ENCODE results near the gene UFL1. TPM values are rescaled to one million over a fixed set of nuclear protein-coding genes. Genes with fewer than 3 reads are reported as not detected.
"Not testable (repeated sequence)": the region's sequence is repeated elsewhere in the genome, so short reads cannot be mapped to it uniquely, and the experiment has no call there.

UFL1 gene
- total RNA-seq: 14.4 TPM

DNA sequence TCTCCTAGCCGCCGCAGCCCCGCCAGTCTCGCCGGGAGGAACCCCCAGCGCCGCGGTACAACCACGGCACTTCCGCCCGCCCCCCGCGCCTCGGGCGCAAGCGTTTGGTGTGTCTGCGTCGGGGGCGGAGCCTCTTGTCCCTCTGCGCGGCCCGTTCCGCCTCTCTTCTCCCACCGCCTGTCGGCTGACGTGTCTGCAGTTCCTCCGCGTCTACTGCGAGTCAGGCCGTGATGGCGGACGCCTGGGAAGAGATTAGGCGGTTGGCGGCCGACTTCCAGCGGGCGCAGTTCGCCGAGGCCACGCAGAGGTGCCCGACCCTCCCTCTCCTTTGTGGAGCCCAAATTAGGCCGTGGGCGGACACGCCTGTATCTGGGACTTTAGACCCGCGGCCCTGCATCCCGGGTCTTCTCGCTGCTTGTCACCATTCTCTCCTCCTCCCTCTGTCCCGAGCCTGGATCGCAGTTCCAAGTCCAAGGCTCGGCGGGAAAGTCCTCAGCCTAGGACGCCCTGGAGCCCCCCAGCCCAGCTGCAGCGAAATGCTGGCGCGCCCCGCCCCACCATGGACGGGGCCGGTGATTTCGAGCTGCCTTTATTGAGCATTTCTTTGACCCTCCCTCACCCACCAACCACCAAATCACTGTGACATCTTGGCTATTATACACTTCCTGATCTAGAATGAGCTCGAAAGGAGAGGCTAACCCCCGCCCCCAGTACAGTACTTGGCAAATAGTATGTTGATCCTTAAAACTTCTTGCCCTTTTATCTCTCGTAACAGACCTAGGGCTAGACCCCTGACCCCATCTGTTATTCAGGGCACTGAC, at the start of gene UFL1:
TSS of gene UFL1 (plus strand) at position 163 of the 821 bp plus-strand sequence. CDS start at position 231, 68 bp downstream.
- DNase-seq (ENCODE audit: low spot score) (peak; percentile 95), ATAC-seq (peak; percentile 98)

DNA sequence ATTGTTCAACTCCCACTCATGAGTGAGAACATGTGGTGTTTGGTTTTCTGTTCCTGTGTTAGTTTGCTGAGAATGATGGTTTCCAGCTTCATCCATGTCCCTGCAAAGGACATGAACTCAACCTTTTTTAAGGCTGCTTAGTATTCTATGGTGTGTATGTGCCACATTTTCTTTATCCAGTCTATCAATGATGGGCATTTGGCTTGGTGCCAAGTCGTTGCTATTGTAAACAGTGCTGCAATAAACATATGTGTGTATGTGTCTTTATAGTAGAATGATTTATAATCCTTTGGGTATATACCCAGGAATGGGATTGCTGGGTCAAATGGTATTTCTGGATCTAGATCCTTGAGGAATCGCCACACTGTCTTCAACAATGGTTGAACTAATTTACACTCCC, 49.3 kb upstream of the UFL1 start:
- DNase-seq (ENCODE audit: low spot score); ATAC-seq: not testable (repeated sequence)

DNA sequence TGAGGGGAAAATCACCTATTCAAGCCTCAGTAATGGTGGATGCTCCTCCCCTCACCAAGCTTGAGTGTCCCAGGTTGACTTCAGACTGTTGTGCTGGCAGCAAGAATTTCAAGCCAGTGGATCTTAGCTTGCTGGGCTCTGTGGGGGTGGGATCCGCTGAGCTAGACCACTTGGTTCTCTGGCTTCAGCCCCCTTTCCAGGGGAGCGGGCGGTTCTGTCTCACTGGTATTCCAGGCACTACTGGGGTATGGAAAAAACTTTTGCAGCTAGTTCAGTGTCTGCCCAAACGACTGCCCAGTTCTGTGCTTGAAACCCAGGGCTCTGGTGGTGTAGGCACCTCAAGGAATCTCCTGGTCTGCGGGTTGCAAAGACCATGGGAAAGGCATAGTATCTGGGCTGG, 42.9 kb upstream of the UFL1 start:
- no peak for ATAC-seq
- DNase-seq (ENCODE audit: low spot score): no peak

DNA sequence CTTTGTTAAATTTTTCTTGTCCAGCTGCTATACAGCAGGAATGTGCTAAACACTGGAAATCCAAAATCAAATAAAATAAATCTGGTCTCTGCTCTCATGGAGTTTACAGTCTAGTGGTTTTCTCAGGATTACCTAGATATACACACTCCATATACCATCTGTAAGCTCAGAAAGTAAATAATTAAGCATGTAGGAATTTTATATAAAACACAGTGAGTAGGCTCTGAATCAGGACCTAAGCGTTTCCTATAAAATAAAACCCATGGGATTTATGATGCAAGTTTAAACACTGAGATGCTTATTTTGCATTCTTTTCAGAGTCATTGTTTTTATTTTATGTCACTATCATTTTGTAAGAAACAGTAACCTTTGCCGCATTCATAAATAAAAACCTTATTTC, 29.7 kb upstream of the UFL1 start:
- DNase-seq (ENCODE audit: low spot score): no peak
- ATAC-seq: no peak

DNA sequence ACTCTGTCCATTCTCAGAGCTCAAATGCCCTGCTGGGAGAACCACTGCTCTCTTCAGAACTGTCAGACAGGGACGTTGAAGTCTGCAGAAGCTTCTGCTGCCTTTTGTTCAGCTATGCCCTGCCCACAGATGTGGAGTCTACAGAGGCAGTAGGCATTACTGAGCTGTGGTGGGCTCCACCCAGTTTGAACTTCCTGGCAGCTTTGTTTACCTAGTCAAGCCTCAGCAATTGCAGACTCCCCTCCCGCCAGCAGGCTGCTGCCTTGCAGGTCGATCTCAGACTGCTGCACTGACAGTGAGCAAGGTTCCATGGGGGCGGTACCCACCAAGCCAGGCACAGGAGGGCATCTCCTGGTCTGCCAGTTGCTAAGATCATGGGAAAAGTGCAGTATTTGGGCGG, 21.8 kb upstream of the UFL1 start:
- ATAC-seq: no peak
- no peak for DNase-seq (ENCODE audit: low spot score)

DNA sequence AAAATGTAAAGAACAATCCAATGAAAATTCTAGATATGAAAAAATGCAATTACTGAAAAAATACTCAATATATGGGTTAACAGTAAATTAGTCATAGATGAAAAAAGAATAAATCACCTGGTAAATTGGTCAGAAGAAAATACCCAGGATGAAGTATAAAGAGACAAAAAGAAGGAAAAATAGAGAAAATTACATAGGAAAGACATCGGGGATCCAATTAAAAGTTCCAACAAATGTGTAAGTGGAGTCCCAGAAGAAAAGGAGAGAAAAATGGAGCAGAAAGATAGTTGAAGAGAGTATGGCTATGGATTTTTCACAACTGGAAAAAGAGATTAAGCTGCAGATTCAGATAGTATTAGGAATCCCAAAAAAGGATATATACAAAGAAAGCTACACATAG, 18.7 kb upstream of the UFL1 start:
- DNase-seq (ENCODE audit: low spot score): no peak
- ATAC-seq: no peak

DNA sequence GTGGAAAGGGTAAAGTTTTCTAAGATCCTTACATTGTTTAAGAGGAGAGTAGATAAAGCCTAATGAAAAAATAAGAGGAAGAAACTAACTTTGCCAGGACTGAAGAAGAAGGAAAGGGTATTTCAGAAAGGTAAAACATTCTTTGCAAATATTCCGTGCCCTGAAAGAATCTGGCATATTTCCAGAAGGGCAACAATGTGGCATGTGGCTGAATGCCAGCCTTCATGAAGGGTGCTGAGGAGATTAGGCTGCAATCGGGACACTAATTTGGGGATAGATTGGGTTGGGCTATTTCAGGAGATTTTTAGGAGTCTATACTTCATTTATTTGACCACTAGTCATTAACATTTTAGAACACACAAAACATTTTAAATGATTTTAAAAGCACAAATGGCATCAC, 16.2 kb upstream of the UFL1 start:
- DNase-seq (ENCODE audit: low spot score): no peak
- no peak for ATAC-seq

DNA sequence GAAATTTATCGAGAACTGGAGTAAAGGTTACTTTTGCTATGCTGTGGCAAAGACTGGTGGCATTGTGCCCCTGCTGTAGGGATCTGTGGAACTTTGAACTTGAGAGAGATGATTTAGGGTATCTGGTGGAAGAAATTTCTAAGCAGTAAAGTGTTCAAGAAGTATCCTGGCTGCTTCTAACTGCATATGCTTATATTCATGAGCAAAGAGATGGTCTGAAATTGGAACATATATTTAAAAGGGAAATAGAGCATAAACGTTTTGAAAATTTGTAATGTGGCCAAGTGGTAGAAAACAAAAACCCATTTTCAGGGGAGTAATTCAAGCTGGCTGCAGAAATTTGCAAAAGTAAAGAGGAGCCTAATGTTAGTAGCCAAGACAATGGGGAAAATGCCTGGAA, 12.3 kb upstream of the UFL1 start:
- no peak for ATAC-seq
- no peak for DNase-seq (ENCODE audit: low spot score)

DNA sequence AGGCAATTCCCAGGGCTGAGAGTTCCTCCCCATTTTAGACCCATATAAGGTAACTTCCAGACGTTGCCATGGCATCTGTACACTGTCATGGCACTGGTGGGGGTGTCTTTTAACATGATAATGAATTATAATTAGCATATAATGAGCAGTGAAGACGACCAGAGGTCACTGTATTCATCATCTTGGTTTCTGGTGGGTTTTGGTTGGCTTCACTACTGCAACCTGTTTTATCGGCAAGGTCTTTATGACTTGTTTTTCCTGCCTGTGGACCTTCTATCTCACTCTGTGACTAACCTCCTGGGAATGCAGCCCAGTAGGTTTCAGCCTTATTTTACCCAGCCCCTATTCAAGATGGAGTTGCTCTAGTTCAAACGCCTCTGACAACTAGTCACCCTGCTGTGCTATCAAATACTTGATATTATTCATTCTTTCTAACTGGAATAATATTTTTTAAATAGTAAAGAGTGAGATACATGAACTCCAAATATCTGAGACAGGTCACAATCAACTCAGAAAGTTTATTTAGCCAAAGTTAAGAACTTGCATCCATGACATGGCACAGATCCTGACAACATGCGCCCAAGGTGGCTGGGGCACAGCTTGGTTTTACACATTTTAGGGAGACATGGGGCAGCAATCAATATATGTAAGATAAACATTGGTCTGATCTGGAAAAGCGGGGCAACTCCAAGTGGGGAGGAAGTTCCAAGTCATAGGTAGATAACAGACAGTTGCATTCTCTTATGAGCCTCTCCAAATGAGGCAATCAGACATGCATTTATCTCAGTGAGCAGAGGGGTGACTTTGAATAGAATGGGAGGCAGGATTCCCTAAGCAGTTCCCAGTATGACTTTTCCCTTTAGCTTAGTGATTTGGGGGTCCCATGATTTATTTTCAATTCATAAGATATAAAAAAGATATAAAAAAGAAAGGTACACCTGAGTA, 1.2 kb upstream of the UFL1 start:
- DNase-seq (ENCODE audit: low spot score) (no peak), ATAC-seq (no peak)

DNA sequence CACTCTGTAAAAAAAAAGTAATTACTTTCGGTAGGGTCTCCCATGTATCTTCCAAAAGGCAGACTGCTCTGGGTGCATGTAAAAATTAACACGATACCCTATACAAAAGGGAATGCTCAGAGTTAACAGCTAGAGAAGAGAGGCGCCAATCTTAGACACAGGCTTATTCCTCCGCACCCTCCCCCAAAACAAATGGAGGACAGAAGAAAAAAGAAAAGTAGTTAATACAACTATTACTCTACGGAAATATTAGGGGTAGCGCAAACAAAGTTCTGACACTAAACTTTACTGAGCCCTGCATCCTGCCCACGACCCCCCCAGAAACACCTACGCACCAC, 331 bp upstream of the UFL1 start:
- ATAC-seq (peak; percentile 43), DNase-seq (ENCODE audit: low spot score) (no peak)

DNA sequence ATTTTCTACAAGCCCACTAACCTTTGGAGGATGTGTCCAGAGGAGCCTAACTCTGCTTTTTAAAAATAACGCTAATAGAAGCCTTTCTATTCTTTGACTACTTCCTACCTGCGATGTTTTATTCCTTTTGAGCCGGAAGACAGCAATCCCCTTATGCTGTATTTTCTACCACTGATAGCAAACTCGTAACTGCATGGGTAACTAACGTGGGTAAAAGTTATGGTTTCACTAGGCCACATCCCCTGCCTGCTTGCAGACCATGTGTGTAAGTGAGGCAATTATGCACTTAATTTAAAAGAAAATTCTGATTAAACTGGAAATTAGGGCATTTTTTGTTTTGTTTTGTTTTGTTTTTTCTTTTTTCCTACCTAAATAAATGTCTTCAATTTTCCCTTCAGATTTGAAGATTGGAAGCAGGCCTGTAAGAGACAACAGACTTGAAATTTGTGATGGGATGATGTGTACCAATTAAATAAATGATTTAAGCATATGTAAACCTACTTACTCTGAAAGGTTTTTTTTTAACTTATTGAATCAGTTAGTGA, 931 bp downstream of the UFL1 start:
- peak; percentile 14 for ATAC-seq
- no peak for DNase-seq (ENCODE audit: low spot score)

DNA sequence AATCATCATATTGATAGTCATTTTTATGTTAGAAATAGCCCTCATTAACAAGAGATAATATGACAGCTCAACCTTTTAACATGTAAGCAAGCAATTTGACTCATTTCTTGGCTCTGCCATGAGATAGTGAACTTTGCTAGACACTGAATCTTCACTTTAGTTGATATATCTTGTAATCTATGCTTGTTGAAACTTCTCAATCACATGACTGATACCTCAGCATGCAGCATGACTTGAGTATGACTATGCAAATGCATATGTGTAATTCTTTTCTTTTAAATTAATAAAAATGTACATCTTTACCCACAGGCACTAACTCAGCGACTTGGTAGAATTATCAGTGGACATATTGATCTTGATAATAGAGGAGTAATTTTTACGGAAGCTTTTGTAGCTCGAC, 6.6 kb downstream of the UFL1 start:
- ATAC-seq: no peak
- no peak for DNase-seq (ENCODE audit: low spot score)

DNA sequence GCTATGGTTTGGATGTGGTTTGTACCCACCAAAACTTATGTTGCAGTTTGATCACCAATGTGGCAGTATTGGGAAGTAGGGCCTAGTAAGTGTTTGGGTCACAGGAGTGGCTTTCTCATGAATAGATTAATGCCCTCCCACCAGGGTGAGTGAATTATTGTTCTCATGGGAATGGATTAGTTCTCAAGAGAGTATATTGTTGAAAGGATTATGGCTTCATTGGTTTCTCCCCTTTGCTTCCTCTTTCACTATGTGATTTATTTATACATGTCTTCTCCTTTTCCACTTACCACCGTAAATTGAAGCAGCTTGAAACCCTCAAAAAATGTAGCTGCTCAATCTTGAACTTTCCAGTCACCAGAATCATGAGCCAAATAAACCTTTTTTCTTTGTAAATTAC, 10.8 kb downstream of the UFL1 start:
- DNase-seq (ENCODE audit: low spot score) (no peak), ATAC-seq (no peak)

DNA sequence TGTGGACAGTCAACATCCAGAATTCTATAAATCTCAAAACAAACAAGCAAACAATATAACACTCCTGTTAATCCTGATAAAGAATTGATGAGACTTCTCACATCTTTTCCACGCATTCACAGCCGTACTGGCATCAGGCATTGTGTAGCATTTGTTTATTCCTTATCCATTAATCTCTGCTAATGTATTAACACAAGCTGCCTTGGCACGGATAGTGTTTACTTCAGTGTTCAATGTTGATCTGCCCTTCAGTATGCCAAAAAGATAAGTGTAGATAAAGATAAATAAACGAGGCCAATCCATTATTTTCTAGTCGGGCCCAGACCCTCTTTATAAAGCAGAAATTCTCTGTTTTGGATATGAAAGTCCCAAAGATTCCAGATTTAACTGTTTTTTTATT, 16.1 kb downstream of the UFL1 start:
- no peak for DNase-seq (ENCODE audit: low spot score)
- ATAC-seq: peak; percentile 55

DNA sequence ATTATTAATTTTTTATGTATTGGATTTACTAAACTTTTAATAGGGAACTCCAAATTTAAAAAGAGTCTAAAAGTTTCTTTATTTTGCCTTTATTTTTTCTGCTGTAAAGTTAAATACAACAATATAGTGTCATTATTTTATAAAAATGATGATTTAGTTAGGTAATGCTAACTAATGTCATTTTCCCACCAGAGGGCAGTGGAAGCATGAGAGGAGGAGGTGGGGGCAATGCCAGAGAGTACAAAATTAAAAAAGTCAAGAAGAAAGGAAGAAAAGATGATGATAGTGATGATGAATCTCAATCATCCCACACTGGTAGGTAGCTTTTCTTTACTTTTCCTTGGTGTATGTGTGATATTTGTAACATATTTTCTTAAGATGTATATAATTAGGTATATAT, 21.1 kb downstream of the UFL1 start:
- ATAC-seq (no peak), DNase-seq (ENCODE audit: low spot score) (no peak)

DNA sequence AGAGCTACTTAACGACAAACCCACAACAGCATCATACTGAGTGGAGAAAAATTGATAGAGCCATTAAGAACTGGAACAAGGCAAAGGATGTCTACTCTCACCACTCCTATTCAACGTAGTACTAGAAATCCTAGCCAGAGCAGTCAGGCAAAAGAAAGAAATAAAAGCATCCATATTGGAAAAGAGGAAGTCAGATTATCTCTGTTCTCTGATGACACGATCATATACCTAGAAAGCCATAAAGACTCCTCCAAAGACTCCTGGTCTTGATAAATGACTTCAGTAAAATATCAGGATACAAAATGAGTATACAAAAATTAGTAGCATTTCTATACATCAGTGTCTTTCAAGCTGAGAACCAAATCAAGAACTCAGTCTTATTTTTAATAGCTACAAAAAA, 24.3 kb downstream of the UFL1 start:
- ATAC-seq (no peak), DNase-seq (ENCODE audit: low spot score) (no peak)

DNA sequence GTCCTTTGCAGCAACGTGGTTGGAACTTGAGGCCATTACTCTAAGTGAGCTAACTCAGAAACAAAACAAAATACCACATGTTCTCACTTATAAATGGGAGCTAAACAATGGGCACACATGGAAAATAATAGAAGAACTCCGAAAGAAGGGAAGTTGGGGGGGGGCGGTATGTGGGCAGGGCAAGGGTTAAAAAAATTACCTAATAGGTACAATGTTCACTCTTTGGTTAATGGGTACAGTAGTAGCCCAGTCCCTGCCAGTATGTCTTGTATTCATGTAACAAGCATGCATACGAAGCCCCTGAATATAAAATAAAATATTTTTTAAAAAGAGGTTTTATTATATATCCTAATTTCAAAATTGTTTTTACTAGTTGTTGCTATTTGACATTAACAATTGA, 26.0 kb downstream of the UFL1 start:
- DNase-seq (ENCODE audit: low spot score) (no peak), ATAC-seq (peak; percentile 68)

DNA sequence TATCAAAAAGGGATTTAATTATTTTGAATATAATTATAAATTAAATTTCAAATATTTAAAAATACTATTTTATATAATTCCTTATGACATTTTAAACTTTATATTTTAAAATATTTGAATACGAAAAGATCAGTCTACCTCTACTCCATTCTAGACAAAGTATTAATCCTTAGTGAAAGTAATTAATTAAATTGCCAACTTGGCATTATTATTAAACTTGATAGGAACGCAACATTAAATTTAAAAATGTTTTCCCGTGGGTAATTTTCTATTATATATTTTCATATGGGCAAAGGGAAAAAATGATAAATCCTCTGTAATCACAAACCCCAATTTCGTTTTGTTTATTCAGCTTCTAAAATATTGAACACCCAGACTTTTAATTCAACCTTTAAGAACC, 33.0 kb downstream of the UFL1 start:
- ATAC-seq (no peak), DNase-seq (ENCODE audit: low spot score) (no peak)

DNA sequence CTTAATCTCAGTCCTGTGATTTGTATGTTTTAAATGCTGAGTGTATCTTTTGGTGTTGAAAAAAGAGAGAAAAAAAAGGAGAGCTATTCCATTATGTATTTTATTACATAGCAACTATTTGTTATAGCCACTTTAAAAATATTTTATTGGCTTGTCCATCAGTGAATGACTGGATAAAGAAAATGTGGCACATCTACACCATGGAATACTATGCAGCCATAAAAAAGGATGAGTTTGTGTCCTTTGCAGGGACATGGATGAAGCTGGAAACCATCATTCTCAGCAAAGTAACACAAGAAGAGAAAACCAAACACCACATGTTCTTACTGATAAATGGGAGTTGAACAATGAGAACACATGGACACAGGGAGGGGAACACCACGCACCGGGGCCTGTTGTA, 38.1 kb downstream of the UFL1 start:
- not testable (repeated sequence) for ATAC-seq; DNase-seq (ENCODE audit: low spot score)

DNA sequence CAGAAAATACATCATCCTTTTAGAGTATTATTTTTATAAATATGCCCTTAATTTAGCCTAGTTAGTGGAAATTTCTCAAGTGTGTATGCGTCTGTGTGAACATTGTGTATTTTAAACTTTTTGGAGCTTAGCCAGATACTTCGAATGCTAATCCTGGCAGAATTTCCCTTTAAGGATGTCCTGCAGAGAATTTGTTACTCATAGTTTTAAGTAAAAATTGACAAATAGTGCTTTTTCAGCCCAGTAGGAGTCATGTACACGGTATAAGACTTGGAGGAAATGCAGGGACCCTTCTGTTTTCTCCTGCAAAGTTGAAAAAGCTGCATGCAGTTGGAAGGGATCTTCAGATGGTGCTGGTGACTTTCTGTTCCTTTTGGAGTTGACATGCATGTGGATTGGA, 41.3 kb downstream of the UFL1 start, which contains the start of gene FHL5:
TSS of gene FHL5 (plus strand) at position 243 of the 400 bp plus-strand sequence. CDS start 40,486 bp downstream, outside the sequence.
- no peak for DNase-seq (ENCODE audit: low spot score)
- ATAC-seq: no peak

DNA sequence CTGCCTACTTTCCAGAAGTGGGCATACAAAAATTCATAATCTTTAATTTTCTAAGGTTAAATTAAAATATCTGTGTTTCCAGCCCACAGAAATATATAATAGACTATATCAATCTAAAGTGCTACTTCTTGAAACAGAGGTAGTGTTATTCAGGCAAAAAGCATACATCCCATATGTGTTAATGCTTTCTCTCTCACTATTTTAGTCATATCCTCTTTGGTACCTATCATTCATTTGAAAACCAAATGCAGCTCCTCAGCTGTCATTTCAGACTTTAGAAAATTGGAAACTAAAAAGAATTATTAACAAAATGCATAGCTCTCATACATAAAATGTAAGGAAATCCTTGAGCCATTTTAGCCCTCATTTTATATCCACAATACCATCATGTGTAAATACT, 42.2 kb downstream of the UFL1 start:
- DNase-seq (ENCODE audit: low spot score): no peak
- ATAC-seq: no peak

DNA sequence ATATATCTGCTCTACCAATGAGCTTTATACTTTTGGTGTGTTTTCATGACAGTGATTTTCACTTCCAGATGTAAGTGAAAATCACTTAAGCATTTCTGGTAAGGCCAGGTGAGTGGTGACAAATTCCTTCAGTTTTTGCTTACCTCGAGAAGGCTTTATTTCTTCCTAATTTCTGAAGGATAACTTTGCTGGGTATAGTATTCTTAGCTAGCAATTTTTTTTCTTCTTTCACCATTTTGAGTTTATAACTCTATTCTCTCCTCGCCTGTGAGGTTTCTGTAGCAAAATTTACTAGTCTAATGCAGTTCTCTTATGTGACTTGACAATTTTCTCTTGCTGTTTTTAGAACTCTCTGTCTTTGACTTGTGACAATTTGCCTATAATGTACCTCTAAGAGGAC, 48.4 kb downstream of the UFL1 start:
- DNase-seq (ENCODE audit: low spot score): no peak
- ATAC-seq: no peak
